HG02943 (cell line): ENCODE measurements around the gene EPHB1.

Experiments used
- ATAC-seq: cut with Tn5 transposase; IDR thresholded peaks from one replicate; pipeline ENCODE4 v1.9.1; 2021; ENCODE audit warnings: mild to moderate bottlenecking, low read depth, moderate library complexity; ENCODE audit not compliant: unreplicated experiment

Gene EPHB1

GRCh38 chr3:134794950-134795745 lies at the start of gene EPHB1:
TSS of gene EPHB1 (plus strand) at chr3:134795260.
- ATAC-seq: peak; percentile 77

DNA sequence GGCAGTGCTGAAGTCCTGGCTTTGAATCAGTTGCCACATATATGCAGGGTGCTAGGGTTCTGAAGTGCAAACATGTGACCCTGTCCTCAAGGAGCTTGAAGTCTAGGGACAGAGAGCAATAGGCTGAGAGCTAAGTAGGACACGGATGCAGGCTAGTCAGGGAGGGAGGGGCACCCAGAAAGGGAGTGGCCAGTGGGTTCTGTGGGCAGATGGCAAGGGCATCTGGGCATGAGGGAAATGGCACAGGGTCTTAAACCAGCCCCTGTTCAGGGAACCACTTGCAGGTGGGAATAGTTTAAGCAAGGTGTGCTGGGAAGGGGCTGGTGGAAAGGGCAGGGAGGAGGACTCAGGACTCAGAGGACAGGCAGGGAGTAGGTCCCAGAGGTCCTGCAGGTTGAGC lies 46.4 kb upstream of the EPHB1 start:
- ATAC-seq: no peak

- ATAC-seq: no peak
Measured at GRCh38 chr3:134749174-134749573, 45.9 kb upstream of the EPHB1 start.

DNA sequence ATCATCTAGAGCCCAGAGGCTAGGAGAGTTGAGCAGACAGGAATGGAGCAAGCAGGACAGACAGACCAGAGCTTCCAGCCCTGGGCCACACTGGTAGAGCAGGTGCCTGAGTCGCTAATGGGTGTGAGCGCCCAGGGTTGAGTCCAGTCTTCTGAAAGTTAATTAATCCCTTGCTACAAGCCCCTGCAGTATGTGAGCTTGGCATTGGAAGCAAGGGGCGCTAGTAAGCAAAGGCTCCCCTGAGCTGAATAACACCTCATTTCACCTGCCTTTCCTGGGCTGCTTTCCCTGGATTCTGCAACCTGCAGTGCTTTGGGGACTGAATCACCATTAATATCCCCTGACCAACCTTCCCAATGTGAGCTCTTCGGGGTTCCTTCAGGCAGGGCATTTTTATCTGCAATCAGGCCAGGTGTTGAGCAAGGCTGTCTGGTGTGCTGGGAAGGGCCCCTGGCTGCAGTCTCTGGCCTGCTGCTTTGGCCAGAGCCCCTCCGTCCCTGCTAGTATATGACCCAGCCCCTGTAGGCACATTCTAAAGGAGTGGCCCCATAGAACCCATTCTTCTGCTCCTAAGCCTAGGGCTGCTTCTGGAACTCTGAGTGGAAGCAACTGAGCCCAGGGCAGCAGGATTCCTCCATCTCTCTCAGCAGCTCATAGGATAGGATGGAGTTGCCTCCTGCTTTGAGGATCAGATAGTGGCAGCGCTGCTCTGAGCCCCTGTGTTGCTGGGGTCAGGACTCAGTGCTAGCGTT lies 45.1 kb upstream of the EPHB1 start:
- ATAC-seq: no peak

DNA sequence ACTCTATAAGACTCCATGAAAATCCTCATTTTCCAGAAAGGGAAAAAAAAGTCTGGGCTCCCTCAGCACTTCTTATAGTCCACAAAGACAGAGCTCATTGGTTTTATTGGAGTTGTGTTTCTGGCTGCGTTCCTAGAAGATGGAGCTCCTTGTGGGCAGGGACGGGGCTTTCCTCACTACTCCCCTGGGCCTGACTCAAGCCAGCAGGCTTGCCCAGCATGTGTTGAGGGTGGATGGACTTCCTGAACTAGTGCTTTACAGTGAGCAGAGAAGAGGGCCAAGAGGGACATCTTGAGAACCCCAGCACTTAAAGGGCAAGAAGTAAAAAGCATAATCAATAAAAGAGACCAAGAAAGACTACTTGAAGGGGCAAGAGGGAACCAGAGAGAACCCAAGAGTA lies 43.2 kb upstream of the EPHB1 start:
- no peak for ATAC-seq

GRCh38 chr3:134752761-134753461 lies 42.1 kb upstream of the EPHB1 start:
- no peak for ATAC-seq

DNA sequence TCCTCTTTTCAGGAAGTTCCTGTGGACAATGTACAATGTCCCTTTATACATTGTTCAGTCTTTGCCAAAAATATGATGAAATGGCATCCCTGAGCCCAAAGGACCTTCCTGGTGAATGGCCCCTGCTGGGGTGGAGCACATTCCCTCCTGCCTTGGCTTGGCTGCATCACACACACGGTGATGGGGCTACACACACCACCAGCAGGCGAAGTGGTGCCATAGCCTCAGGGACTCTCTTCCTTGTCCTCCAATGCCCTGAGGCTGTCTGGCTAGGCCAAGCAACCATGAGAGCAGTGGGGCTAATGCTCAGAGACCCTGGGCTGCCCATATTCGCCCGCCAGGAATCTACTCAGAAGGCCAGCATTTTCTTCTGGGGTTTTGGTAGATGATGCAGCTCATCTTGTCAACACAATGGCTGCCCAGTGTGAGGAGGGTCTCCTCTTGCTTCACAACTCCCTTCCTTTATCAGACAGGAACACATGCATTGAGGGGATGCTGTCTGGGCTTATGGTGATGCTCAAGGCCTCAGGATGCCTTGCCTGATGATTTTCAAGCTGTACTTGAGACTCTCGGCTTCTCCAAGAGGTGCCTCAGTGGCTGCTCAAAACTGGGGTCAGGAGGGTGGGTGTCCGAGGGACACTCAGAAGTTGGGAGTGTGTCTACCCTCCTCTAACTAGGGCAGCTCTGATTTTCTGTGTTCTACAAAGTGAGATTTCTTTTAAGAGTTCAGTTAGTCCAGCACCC lies 40.9 kb upstream of the EPHB1 start:
- ATAC-seq: no peak

- no peak for ATAC-seq
Measured at GRCh38 chr3:134754768-134755559, 40.1 kb upstream of the EPHB1 start.

DNA sequence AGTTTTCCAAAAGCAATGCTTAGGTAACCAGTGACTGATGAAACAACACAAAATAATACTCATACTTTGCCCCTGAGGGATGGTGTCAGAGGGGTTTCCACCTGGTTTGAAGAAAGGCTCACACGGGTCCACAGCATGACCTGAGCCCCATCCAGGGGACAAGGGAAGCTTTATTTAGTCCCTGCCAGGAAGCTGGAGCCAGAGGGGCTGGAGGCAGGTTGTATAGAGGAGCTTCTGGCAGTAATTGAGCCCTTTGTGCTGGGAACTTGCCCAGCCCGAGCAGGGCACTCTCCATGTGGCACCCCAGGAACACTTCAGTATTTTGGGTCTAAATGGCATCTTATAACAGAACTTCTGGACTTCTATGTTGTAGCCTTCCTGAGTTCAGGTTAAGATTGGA lies 39.2 kb upstream of the EPHB1 start:
- ATAC-seq: no peak

GRCh38 chr3:134757549-134758069 lies 37.5 kb upstream of the EPHB1 start:
- no peak for ATAC-seq

GRCh38 chr3:134761213-134761612 lies 33.8 kb upstream of the EPHB1 start:
- ATAC-seq: no peak

DNA sequence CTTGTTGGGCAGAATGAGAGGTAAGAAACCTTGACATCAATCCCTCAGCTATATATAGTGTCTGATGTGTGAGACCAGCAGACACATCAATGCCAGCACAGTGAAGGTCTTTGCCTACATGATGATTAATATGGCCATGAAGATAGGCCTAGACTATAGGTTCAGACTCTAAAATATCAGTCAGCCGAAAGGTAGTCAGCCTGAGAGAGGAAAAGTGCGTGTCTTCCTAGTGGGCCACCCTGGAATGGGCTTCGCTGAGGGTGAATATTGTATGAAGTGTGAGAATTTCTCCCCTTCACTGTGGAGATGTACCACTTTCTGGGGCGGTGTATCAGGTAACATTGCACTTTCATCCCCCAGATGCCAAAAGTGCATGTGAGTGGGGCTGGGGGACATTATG lies 33.0 kb upstream of the EPHB1 start:
- no peak for ATAC-seq

DNA sequence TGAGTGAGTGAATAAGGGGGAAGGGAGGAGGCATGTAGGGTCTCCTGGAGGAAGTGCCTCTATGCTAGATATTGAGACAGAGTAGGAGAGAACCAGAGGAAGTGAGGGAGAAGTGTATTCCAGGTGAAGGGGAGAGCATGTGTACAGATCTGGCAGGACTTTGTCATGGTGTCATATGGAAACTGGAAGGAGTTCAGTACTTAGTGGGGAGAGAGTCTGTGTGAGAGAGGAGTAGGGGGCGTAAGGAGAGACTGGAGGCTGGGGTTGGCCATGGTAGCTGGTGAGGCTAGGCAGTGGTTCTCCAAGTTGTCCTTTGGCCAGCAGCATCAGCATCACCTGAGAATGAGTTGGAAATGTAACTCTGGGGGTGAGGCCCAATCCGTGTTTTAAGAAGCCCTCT lies 29.6 kb upstream of the EPHB1 start:
- ATAC-seq: no peak

- ATAC-seq: no peak
Measured at GRCh38 chr3:134766290-134766689, 28.8 kb upstream of the EPHB1 start.

GRCh38 chr3:134768116-134768515 lies 26.9 kb upstream of the EPHB1 start:
- ATAC-seq: no peak

GRCh38 chr3:134768837-134769236 lies 26.2 kb upstream of the EPHB1 start:
- ATAC-seq: no peak

DNA sequence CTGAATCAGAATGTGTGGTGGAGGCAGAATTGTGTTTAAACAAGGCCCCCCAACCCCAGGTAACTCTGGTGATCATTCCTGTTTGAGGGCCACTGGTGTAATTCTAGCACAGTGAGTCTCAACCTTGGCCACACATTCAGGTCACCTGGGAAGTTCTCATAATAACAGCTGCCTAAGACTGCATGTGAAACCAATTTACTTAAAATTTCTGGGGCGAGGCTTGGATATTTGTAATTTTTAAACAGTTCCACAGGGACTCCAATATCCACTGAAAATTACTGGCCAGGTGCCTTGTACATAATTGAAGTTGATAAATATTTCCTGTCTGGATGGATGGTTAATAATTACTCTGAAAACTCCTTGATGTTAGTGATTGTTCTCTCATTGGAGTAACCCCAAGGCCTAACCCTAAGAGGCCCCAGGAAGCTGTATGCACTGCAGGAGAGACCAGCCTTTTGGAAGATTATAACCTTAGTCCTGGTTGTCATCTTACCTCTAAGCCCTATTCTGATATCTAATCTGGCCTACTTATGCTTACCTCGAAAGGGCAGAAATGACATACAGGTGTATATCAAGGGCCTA lies 25.7 kb upstream of the EPHB1 start:
- ATAC-seq: no peak

GRCh38 chr3:134772011-134772410 lies 23.0 kb upstream of the EPHB1 start:
- no peak for ATAC-seq

DNA sequence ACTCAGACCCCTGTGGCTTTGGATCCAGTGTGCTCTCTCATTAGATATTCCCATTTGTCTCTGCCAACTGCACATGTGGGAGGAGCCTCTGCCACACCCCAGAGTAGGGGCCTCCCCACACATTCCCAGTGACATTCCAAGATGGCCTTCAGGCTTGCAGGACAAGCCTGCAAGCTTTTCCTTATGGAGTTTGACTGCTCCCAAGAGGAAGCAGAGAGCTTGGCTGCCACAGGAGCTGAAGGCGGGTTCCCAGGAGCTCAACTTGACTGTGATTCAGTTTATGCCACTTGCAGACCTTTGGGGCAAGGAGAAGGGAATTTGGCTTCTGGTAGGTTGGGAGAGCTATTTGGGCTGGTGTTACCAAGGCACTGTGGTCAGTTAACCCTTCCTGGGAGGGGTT lies 22.5 kb upstream of the EPHB1 start:
- no peak for ATAC-seq
